Right atrium auricular region (tissue), 2 donors: ENCODE measurements around the gene ALS2CL. TPM values are rescaled to one million over a fixed set of nuclear protein-coding genes. Genes with fewer than 3 reads are reported as not detected.

ENCODE experiments used
- DNase-seq: peaks from one replicate; pipeline ENCODE4 v3.0.0-alpha.2; 2019; ENCODE audit warnings: low spot score
- H3K27ac ChIP-seq, 2 donors: fragments of 200-600 bp; sonication (generic); 1 replicate in 1 of 2; 2 replicates in 1 of 2; pipeline ENCODE4 v1.5.1; 2016 to 2019
- H3K27me3 ChIP-seq, 2 donors: fragments of 200-600 bp; sonication (generic); one replicate each; pipeline versions ENCODE4 v1.5.1 to v1.6.0; 2017 to 2019
- H3K36me3 ChIP-seq: fragments of 200-600 bp; sonication (generic); one replicate; pipeline ENCODE4 v1.5.1; 2016
- H3K4me1 ChIP-seq, 2 donors: fragments of 200-600 bp; sonication (generic); one replicate each; pipeline versions ENCODE4 v1.5.1 to v1.6.0; 2017 to 2019
- H3K4me3 ChIP-seq, 2 donors: fragments of 200-600 bp; sonication (generic); 1 replicate in 1 of 2; 2 replicates in 1 of 2; pipeline ENCODE4 v1.5.1; 2017 to 2019; ENCODE audit warnings: mild to moderate bottlenecking in 1 of 2, moderate library complexity in 1 of 2
- H3K9me3 ChIP-seq, 2 donors: fragments of 200-600 bp; sonication (generic); one replicate each; pipeline ENCODE4 v1.5.1; 2019
- CTCF ChIP-seq, 2 donors: fragments of 200-600 bp; sonication (generic); IDR thresholded peaks; one replicate each; pipeline ENCODE4 v1.5.1; 2019; ENCODE audit warnings: antibody characterized with exemption in 2 of 2
- total RNA-seq, 2 donors: library from RNA; depleted of rRNA; stranded (reverse); fragments of >200 nt; gene quantifications; one replicate each; pipeline ENCODE4 v1.1.0, GENCODE V29; 2016

Gene ALS2CL
- total RNA-seq, 2 donors from 2014 or later, result 8.3 to 12.5 TPM

GRCh38 chr3:46671541-46672348 is 21.7 kb downstream of the ALS2CL start:
- no peak for DNase-seq
- no peak for TF ChIP-seq CTCF (IDR thresholded peaks at IDR 0.05)
- no peak overlapping the region for H3K27ac ChIP-seq
- peaks cover 19% of the 10 kb centered on the region for H3K36me3 ChIP-seq
- H3K4me1 ChIP-seq, result peaks cover 0 to 17% of the 10 kb centered on the region in 2 donors
- no peak overlapping the region for H3K4me3 ChIP-seq
- H3K27me3 ChIP-seq, result no peaks in the 10 kb centered on the region
- no peaks in the 10 kb centered on the region for H3K9me3 ChIP-seq

DNA sequence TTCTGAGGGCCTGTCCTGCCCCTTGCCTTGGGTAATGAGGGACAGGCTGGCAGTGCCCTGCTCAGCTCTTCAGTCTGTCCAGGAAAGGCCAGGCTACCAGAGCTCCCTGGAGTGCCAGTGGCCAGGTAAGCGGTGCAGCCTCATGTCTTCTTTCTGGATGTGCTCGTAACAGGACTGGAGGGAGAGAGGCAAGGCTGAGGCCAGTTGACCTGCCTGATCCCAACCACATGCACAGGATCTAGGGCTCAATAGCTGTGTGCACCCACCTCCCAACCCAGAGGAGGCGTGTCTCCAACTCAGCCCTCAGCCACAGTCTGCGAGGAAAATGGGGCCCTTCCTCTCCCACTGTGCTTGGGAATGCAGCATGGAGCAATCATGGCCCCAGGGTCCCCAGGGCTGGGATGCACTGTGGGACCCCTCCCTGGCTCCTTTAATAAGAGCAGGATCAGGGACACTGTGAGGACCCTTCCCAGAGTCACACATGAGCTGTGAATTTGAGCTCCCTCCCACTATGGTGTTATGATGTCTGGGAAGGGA is 22.5 kb downstream of the ALS2CL start:
- no peak for DNase-seq
- peaks cover 0 to 15% of the 10 kb centered on the region in 2 donors for H3K4me1 ChIP-seq
- peaks cover 19% of the 10 kb centered on the region for H3K36me3 ChIP-seq
- H3K27ac ChIP-seq, result no peak overlapping the region
- no peak overlapping the region for H3K4me3 ChIP-seq
- no peaks in the 10 kb centered on the region for H3K27me3 ChIP-seq
- no peak for TF ChIP-seq CTCF (IDR thresholded peaks at IDR 0.05)
- no peaks in the 10 kb centered on the region for H3K9me3 ChIP-seq

- no peak for TF ChIP-seq CTCF (IDR thresholded peaks at IDR 0.05)
- Histone ChIP-seq H3K36me3 (peaks cover 15% of the 10 kb centered on the region), H3K4me3 (no peak overlapping the region), H3K27ac (peak overlapping the region in 1 of 2 donors; percentile 51), H3K27me3 (no peaks in the 10 kb centered on the region), H3K4me1 (peaks cover 0 to 20% of the 10 kb centered on the region in 2 donors), H3K9me3 (no peaks in the 10 kb centered on the region)
- DNase-seq, result no peak
Measured at GRCh38 chr3:46670000-46670890, 23.2 kb downstream of the ALS2CL start.

DNA sequence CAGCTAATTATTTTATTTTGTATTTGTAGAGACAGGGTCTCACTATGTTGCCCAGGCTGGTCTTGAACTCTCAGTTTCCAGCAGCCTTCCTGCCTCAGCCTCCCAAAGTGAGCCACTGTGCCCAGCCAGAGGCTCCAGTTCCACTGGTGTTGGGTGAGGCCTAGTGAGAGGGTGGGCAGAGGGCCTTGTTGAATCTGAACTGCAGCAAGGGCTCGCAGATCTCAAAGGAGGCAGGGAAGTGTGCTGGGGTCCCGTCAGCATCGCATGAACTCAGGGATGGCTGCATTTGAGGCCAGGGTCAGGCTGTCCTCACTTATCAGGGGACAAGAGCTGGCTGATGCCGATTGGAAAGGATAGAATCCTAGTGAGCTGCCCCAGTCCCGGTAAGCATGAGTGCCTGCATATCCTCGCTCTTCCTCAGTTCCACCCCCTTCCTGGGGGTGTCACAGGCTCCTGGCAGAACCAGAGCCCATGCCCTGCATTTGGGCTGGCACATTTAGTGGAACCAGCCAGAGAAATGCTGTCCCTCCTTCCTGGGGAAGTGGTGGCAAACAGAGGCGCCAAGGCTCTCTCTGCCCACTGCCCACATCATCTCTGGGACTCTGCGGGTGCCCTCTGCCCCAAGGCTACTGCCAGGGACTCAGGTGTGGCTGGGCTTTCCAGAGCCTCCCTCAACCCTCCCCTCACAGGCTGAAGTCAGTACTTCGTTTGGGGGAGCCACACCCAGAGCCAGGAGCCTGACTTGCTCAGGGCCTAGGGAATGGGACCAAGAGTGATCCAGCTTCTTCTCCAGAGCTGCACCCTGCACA is 24.1 kb downstream of the ALS2CL start:
- Histone ChIP-seq H3K4me1 (peaks cover 0 to 23% of the 10 kb centered on the region in 2 donors), H3K27me3 (no peaks in the 10 kb centered on the region), H3K9me3 (no peaks in the 10 kb centered on the region), H3K27ac (peak overlapping the region in 1 of 2 donors; percentile 51), H3K4me3 (no peak overlapping the region), H3K36me3 (peaks cover 10% of the 10 kb centered on the region)
- no peak for TF ChIP-seq CTCF (IDR thresholded peaks at IDR 0.05)
- no peak for DNase-seq

DNA sequence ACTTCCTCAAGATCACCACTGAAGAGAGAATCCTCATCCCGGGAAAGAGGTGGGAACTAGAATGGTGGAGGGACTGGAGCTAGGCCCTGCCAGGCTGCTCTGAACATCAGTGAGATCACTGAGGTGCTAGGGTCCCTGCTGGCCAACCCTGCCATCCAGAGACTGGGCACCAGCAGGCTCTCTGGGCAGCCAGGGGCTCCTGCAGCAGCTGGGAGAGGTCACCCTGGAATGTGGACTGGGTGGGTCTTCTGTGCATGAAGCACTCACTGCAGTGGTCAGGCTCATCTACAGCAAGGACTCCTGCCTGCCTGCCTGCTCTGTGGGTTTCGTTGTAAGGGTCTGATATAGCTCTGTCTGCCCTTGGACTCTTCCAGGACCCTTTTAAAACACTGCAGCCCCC is 24.9 kb downstream of the ALS2CL start:
- Histone ChIP-seq H3K9me3 (no peaks in the 10 kb centered on the region), H3K27ac (peak overlapping the region in 1 of 2 donors; percentile 21), H3K27me3 (no peaks in the 10 kb centered on the region), H3K4me3 (no peak overlapping the region), H3K4me1 (peaks cover 0 to 31% of the 10 kb centered on the region in 2 donors), H3K36me3 (peaks cover 2% of the 10 kb centered on the region)
- TF ChIP-seq CTCF (IDR thresholded peaks at IDR 0.05), result no peak
- DNase-seq, result no peak
